ENCODE measurements around the gene SORBS2. TPM values are rescaled to one million over a fixed set of nuclear protein-coding genes. Genes with fewer than 3 reads are reported as not detected.

The SORBS2 gene
- total RNA-seq, 1 donor from 2014 or later, result 18.8 TPM

DNA sequence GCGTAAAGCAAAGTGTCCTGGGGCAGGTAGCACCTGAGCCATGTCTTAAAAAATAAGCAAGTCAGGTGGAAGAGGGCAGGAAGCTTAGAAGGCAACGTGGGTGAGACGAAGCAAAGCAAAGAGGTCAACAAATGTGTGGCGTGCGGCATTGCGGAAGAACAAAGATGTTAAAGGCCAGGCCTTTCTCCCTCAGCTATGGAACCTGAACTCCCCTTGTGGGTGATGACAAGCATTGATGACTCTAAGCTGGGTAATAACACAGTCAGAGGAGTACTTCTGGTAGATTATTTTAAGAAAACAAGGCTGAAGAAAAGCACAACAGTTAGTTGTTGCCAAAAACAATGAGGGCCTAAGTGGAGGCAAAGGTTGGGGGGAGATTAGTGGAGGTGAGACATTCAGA is 29.0 kb upstream of the SORBS2 start:
- Histone ChIP-seq H3K36me3 (ENCODE audit: control insufficient read depth, insufficient read depth, low read length) (no peaks in the 10 kb centered on the region), H3K27me3 (ENCODE audit: control insufficient read depth, insufficient read depth, low read length) (no peaks in the 10 kb centered on the region), H3K4me3 (ENCODE audit: low read depth, low read length) (no peak overlapping the region)
- TF ChIP-seq, protein P1, sequence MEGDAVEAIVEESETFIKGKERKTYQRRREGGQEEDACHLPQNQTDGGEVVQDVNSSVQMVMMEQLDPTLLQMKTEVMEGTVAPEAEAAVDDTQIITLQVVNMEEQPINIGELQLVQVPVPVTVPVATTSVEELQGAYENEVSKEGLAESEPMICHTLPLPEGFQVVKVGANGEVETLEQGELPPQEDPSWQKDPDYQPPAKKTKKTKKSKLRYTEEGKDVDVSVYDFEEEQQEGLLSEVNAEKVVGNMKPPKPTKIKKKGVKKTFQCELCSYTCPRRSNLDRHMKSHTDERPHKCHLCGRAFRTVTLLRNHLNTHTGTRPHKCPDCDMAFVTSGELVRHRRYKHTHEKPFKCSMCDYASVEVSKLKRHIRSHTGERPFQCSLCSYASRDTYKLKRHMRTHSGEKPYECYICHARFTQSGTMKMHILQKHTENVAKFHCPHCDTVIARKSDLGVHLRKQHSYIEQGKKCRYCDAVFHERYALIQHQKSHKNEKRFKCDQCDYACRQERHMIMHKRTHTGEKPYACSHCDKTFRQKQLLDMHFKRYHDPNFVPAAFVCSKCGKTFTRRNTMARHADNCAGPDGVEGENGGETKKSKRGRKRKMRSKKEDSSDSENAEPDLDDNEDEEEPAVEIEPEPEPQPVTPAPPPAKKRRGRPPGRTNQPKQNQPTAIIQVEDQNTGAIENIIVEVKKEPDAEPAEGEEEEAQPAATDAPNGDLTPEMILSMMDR (IDR thresholded peaks at IDR 0.05; ENCODE audit: insufficient read depth, low read length, poor library complexity, severe bottlenecking), result no peak
- no peak for DNase-seq (ENCODE audit: low read depth)

DNA sequence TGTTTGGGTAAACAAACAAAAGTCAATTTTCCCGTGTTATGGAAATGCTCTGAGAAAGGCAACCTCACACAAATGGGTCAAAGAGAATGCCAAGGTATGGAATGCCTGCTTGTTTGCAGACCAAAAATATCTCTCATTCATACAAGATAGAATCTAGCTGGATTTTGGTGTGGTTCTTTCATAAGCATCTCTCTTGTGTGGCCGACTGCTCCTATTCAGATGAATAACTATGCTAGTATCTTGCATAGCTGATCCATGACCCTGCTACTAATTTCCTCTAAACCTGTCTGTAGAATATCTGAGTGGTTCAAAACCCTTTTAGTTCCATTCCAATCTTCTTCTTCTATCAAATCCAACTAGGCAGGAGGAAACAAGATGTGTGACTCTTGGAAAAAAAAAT is 28.2 kb upstream of the SORBS2 start:
- TF ChIP-seq, protein P1 (IDR thresholded peaks at IDR 0.05; ENCODE audit: insufficient read depth, low read length, poor library complexity, severe bottlenecking), result no peak
- no peaks in the 10 kb centered on the region for H3K27me3 ChIP-seq (ENCODE audit: control insufficient read depth, insufficient read depth, low read length)
- no peak for DNase-seq (ENCODE audit: low read depth)
- H3K4me3 ChIP-seq (ENCODE audit: low read depth, low read length), result no peak overlapping the region
- H3K36me3 ChIP-seq (ENCODE audit: control insufficient read depth, insufficient read depth, low read length), result no peaks in the 10 kb centered on the region

- no peaks in the 10 kb centered on the region for H3K27me3 ChIP-seq (ENCODE audit: control insufficient read depth, insufficient read depth, low read length)
- H3K36me3 ChIP-seq (ENCODE audit: control insufficient read depth, insufficient read depth, low read length), result no peaks in the 10 kb centered on the region
- no peak overlapping the region for H3K4me3 ChIP-seq (ENCODE audit: low read depth, low read length)
- DNase-seq (ENCODE audit: low read depth), result no peak
- TF ChIP-seq, protein P1 (IDR thresholded peaks at IDR 0.05; ENCODE audit: insufficient read depth, low read length, poor library complexity, severe bottlenecking), result no peak
These were observed 27.8 kb upstream of the SORBS2 start for GRCh38 chr4:185839770-185840169.

GRCh38 chr4:185839194-185839712 is 27.3 kb upstream of the SORBS2 start:
- H3K4me3 ChIP-seq (ENCODE audit: low read depth, low read length), result no peak overlapping the region
- TF ChIP-seq, protein P1 (IDR thresholded peaks at IDR 0.05; ENCODE audit: insufficient read depth, low read length, poor library complexity, severe bottlenecking), result no peak
- DNase-seq (ENCODE audit: low read depth), result peak; percentile 96

GRCh38 chr4:185838514-185839193 is 26.7 kb upstream of the SORBS2 start:
- TF ChIP-seq, protein P1 (IDR thresholded peaks at IDR 0.05; ENCODE audit: insufficient read depth, low read length, poor library complexity, severe bottlenecking), result no peak
- H3K27me3 ChIP-seq (ENCODE audit: control insufficient read depth, insufficient read depth, low read length), result no peaks in the 10 kb centered on the region
- H3K4me3 ChIP-seq (ENCODE audit: low read depth, low read length), result no peak overlapping the region
- no peaks in the 10 kb centered on the region for H3K36me3 ChIP-seq (ENCODE audit: control insufficient read depth, insufficient read depth, low read length)
- DNase-seq (ENCODE audit: low read depth), result no peak

More at GRCh38 chr4:185839194-185839712, 27.3 kb upstream of the SORBS2 start:
- Histone ChIP-seq H3K36me3 (ENCODE audit: control insufficient read depth, insufficient read depth, low read length) (no peaks in the 10 kb centered on the region), H3K27me3 (ENCODE audit: control insufficient read depth, insufficient read depth, low read length) (no peaks in the 10 kb centered on the region)

- Histone ChIP-seq H3K27me3 (ENCODE audit: control insufficient read depth, insufficient read depth, low read length) (no peaks in the 10 kb centered on the region), H3K36me3 (ENCODE audit: control insufficient read depth, insufficient read depth, low read length) (no peaks in the 10 kb centered on the region), H3K4me3 (ENCODE audit: low read depth, low read length) (no peak overlapping the region)
- no peak for DNase-seq (ENCODE audit: low read depth)
- TF ChIP-seq, protein P1 (IDR thresholded peaks at IDR 0.05; ENCODE audit: insufficient read depth, low read length, poor library complexity, severe bottlenecking), result no peak
These were observed 26.1 kb upstream of the SORBS2 start for GRCh38 chr4:185838104-185838452.
